GM12801 (cell line): Measurements from ENCODE around the gene HORMAD2.

Experiments
- TF ChIP-seq, protein P1 (sequence below): IDR thresholded peaks from one replicate; pipeline ENCODE4 v1.5.1; 2011; ENCODE audit warnings: control low read depth; ENCODE audit not compliant: insufficient read length; ENCODE audit errors: extremely low read depth

HORMAD2 gene

GRCh38 chr22:30079952-30080533, at the start of gene HORMAD2:
TSS of gene HORMAD2 (plus strand) at chr22:30080464. CDS start at chr22:30093953, 13,489 bp downstream.
- TF ChIP-seq, protein P1, sequence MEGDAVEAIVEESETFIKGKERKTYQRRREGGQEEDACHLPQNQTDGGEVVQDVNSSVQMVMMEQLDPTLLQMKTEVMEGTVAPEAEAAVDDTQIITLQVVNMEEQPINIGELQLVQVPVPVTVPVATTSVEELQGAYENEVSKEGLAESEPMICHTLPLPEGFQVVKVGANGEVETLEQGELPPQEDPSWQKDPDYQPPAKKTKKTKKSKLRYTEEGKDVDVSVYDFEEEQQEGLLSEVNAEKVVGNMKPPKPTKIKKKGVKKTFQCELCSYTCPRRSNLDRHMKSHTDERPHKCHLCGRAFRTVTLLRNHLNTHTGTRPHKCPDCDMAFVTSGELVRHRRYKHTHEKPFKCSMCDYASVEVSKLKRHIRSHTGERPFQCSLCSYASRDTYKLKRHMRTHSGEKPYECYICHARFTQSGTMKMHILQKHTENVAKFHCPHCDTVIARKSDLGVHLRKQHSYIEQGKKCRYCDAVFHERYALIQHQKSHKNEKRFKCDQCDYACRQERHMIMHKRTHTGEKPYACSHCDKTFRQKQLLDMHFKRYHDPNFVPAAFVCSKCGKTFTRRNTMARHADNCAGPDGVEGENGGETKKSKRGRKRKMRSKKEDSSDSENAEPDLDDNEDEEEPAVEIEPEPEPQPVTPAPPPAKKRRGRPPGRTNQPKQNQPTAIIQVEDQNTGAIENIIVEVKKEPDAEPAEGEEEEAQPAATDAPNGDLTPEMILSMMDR: no peak

DNA sequence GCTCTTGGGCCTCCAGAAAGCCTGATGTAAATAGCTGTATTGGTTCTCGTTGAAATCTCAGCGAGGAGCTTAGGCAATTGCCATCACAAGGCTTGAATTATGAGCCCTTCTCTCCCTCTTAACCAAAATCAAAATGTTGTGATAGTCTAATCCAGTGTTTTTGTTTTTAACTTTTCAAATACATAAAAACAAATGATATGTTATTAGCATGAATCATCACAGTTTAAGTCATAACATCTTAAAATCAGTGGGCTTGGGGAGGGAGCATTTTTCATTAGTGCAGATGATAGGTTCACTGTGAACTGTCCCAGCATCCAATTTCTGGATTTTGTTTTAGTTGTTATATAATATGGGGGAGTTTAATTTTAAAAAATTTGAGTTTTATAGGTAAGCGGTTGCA, 48.9 kb upstream of the HORMAD2 start:
- TF ChIP-seq, protein P1: no peak

DNA sequence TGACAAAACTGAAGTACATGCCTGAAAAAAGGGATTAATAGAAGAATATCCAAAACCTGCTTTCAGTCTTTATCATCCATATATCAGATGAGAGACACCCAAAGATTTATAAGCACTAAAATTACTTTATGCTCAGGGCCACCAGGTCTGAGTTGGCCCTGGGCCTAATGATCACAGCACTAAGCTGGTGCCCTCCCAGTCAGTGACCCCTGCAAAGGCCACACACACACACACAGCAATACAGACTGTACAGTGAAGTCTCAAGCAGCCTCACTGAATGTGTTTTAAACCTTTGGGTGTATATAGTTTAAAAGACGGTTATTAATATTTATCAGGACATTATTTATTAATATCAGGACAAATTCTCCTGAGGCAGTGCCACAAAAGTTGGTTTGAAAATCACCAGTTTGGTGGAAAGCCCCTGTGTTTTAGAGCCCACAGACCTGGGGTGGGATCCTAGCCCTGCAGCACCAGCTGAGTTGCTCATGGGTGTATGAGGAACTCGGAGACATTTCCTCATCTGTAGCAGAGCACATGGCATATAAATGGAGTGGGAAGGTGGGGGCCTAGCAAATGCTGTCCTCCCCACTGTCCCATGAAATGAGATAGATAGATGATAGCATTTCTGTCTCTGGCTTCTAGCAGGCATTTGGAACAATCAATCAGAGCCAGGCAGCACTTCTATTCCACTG, 48.4 kb upstream of the HORMAD2 start:
- TF ChIP-seq, protein P1: no peak

DNA sequence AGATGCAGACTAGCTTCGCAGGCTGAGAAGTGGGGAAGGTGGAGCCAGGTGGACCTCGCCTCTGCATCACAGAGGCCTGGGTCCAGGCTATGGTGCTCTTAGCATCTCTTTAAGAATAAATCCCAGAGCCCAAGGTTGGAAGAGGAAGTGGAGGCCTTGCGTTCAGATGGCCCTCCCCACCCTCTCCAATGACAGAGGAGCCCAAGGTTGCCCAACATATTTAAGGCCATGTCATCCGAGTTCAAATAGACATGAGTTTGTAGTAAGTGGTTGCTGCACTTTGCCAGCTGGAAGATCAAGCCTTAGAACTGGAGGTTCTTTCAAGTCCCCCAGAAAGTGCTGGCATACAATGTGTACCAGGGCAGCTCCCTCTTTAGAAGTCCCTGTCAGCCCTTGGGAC, 47.1 kb upstream of the HORMAD2 start:
- TF ChIP-seq, protein P1: no peak

DNA sequence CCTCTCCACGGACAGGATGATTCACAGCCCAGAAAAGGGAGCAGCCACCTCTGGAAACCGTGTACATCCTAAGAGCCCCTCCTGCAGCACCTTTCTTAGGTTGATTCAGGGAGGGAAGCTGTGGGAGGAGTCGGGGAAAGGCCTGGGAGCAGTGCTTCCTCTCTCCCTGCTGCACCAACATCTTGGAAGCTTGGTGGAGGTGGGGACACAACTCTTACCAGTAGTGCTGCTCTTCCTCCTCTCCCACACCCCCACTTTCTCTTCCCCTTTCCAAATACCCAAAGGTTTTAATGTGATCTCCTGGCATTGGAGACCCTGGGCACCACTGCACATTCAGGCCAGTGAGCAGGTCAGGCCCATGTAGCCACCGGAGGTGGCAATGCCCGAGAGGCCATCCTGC, 46.4 kb upstream of the HORMAD2 start:
- TF ChIP-seq, protein P1: no peak

GRCh38 chr22:30036656-30037055, 43.6 kb upstream of the HORMAD2 start:
- TF ChIP-seq, protein P1: no peak

GRCh38 chr22:30038219-30038618, 42.0 kb upstream of the HORMAD2 start:
- TF ChIP-seq, protein P1: no peak
